ENCODE measurements around the gene PRR20A. TPM values are rescaled to one million over a fixed set of nuclear protein-coding genes. Genes with fewer than 3 reads are reported as not detected.

Gene PRR20A
- polyA plus RNA-seq, 3 donors from 2014 or later, result not detected

Other genes with a start within 250 kb of the PRR20A start
- gene PRR20B, start 6.6 kb downstream of the PRR20A start, polyA plus RNA-seq, result not detected
- gene PRR20C, start 13.1 kb downstream of the PRR20A start, polyA plus RNA-seq, result not detected
- gene PRR20D, start 19.7 kb downstream of the PRR20A start, polyA plus RNA-seq, result not detected
- gene PRR20E, start 26.3 kb downstream of the PRR20A start, polyA plus RNA-seq, result not detected